HCT116 (cell line): ENCODE measurements around the gene GPD1L. TPM values are rescaled to one million over a fixed set of nuclear protein-coding genes. Genes with fewer than 3 reads are reported as not detected.

ENCODE experiments used
- total RNA-seq: library from RNA; stranded (reverse); gene quantifications from one replicate; pipeline ENCODE4 v1.2.1, GENCODE V29; 2021; ENCODE audit not compliant: unreplicated experiment

Gene GPD1L
- total RNA-seq, 1 experiment from 2014 or later: 21.9 TPM

Other genes starting within 250 kb of the GPD1L start
- 25.8 TPM for gene OSBPL10, start 125.4 kb upstream of the GPD1L start, total RNA-seq
- 2.9 TPM for gene ZNF860, start 124.9 kb upstream of the GPD1L start, total RNA-seq
- 19.4 TPM for gene CMTM8, start 132.1 kb downstream of the GPD1L start, total RNA-seq